DMS153 treated with DMSO at 0.1 percent for 48 hours (cell line): ENCODE measurements around the gene ACBD5.
"Not testable (repeated sequence)": the region's sequence is repeated elsewhere in the genome, so short reads cannot be mapped to it uniquely, and the experiment has no call there.

Source experiments
- DNase-seq: peaks from one replicate; lab custom pipeline; 2025; ENCODE audit not compliant: unreplicated experiment; lab: John Stamatoyannopoulos, UW

The ACBD5 gene

DNA sequence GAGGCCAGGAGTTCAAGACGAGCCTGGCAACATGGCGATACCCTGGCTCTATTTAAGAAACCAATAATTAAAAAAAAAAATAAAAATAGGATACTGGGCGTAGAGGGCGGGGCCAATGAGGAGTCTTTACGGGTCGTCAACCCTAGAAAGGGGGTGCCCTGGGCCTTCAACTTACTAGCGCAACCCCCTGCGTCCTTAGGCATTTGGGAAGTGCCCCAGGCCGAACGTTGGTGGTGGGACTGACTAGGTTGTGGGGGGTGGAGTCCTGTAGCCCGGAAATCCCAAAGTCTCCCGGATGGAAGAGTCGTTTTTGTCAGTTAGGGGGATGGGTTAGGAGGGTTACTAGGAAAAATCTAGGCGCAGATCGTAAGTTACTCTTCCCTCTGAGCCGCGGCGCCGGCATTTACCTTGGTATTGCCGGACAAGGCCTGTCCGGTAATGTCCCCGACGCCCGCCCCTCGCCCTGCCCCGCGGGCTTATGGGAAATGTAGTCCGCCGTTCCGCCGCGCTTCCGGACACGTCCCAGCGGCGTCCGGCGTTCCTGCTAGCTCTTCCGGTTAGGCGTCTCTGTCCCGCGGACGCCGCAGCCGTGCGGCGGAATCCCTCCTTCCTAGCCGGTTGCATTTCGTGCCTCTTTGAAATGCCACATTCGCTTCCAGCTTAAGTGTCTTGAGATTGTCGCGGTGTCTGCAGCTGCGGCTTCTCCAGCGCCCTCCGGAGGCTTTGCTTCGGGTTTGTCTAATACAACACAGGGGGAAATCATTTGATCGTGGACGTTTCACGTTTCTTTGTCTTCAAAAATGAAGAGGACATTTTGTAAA is 1.3 kb upstream of the ACBD5 start:
- DNase-seq, result peak; percentile 57

DNA sequence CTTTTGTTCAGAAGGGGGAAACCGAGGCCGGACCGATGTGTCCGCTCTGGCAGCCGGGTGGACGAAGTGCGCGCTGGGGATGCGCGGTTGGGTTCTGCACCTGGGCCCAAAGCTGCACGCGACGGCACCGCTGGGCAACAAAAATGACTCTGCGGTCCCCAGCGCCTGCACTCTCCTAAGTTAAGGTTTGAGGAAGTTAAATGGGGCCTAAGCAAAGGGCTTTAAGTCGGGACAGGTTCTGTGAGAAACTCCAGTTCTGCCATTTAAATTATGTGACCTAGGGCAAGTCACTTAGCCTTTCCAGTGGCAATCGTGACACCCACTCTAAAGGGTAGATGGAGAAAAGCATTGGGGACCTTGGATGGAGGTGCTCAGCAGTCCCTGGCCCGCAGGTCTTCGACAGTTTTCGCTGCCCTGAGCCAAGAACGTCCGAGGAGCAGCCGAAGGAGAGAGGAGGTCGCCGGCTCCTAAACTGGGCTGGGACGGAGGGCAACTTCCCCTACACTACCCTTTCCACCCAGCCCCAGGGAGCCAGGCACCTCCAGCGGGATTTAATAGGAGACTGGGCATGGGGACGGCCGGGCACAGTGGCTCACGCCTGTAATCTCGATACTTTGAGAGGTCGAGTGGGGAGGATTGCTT is 534 bp upstream of the ACBD5 start:
- DNase-seq, result no peak

DNA sequence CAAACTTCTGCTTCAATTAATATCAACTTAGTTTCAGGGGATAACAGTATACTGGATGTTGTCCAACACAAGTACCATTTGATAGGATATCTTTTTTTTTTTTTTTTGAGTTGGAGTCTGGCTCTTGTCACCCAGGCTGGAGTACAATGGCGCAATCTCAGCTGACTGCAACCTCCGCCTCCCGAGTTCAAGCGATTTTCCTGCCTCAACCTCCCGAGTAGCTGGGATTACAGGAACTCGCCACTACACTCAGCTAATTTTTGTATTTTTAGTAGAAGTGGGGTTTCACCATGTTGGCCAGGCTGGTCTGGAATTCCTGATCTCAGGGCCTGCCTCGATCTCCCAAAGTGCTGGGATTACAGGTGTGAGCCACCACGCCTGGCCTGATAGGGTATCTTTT is 3.1 kb downstream of the ACBD5 start:
- not testable (repeated sequence) for DNase-seq

DNA sequence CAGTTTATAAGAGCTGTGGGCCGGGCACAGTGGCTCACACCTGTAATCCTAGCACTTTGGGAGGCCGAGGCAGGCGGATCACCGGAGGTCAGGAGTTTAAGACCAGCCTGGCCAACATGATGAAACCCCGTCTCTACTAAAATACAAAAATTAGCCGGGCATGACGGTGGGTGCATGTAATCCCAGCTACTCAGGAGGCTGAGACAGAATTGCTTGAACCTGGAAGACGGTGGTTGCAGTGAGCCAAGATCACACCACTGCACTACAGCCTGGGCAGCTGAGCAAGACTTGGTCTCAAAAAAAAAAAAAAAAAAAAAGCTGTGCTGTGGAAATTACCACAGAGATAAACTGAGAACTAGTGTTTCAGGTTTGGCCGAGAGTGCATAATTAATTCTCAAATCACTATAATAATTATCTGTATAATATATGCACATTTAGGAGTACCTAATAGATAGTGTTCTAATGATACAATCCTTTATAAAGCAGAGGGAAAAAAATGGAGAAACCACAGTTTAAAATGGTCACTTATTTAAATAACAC is 3.9 kb downstream of the ACBD5 start:
- not testable (repeated sequence) for DNase-seq

DNA sequence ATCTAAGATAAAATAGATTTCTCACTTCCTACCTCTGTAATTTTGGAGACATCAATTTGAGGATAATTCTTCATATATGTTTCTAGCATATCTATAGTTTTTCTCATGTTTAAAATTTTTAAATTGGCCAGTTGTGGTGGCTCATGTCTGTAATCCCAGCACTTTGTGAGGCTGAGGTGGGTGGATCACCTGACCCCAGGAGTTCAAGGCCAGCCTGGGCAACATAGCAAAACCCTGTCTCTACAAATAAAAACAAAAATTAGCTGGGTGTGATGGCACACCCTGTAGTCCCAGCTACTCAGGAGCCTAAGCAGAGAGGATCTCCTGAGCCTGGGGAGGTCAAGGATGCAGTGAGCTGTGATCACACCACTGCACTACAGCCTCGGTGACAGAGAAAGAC is 4.9 kb downstream of the ACBD5 start:
- no peak for DNase-seq

DNA sequence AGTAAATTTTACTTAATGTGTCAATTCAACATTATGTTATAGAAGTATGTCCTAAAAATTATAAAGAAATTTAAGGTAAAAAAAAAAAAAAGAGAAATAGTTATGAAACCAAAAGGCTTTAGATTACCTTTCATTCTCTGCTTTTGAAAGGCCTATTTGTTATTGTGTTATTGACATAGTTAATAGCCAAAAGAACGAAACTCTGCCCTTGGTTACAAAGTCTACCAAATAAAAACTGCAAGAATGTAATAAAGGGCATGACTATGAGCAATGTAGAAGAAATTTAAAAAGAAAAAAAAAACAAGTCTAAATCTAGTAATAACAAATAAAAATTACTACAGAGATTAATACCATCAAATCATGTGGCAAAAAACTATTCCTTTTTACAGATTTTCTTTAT is 10.6 kb downstream of the ACBD5 start:
- DNase-seq, result no peak

DNA sequence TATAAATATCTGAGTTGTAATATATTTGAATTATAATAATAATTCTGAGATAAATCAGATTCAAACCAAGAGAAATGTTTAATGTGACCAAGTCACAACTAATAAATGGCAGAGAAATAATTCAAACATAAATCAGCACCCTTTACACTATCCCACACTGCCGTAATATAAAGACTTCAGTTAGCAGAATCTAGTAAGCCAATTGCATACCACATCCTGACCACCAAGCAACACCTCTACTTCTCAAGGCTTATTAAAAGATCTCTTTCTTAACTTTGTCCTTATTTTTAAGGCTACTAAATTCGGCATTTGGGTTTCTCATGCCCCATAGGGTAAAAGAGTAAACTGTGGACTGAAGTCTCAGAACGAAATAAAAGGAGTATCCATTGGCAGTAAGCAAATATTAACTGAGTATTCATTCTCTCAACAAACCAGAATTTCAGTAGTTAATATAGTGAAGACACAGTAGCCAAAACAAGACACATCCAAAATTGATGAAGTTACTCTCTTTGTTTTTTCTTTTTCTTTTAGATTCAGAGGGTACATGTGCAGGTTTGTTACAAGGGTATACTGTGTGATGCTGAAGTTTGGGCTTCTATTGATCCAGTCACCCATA is 14.8 kb downstream of the ACBD5 start:
- DNase-seq, result no peak

DNA sequence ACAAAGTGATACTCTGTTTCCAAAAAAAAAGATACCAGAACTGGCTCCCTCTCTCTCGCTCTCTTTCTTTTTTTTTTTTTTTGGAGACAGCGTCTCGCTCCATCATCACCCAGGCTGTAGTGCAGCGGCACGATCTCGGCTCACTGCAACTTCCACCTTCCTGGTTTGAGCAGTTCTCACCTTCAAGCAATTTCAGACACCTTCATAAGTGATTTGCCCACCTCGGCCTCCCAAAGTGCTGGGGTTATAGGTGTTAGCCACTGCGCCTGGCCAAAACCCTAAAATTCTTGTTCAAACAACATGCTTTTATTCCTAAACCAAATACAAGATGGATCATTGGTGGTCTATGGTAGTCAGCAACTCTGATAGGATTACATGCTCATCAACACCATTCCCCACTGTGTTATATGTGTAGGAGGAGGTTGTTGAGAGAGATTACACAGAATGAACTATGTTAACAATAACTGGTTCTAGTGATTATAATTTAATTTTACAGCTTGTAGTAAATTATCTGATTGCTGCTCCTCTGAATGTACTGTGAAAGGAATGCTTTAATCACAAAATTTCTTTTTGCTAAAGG is 15.5 kb downstream of the ACBD5 start:
- no peak for DNase-seq

DNA sequence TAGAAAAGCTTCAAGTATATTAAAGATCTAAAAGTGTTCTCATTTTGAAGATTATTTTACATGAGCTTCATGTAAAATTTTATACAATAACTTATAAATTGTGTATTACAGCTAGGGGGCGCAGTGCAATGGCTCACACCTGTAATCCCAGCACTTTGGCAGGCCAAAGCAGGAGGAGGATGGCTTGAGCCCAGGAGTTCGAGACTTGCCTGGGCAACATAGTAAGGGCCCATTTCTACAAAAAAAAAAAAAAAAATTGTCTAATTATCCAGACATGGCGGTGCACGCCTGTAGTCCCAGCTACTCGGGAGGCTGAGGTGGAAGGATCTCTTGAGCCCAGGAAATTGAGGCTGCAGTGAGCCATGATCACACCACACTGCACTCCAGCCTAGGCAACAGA is 16.6 kb downstream of the ACBD5 start:
- no peak for DNase-seq

DNA sequence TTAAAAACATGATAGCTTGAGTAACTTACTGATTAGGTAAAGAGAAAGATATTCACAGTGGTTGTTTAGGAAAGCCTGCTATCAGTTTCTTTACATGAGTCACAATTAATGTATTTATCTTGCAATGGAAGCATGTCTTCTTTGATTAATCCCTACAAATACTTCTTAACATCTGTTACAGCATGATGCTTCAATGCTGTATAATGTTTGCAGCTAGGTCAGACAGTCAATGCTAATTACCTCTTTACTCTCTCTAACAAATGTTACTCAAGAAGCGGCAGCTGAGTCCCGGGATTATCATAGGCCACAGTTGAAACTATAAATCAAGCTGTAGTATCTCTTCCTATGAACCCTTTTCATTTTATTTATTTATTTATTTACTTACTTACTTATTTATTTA is 33.2 kb downstream of the ACBD5 start:
- DNase-seq, result no peak

DNA sequence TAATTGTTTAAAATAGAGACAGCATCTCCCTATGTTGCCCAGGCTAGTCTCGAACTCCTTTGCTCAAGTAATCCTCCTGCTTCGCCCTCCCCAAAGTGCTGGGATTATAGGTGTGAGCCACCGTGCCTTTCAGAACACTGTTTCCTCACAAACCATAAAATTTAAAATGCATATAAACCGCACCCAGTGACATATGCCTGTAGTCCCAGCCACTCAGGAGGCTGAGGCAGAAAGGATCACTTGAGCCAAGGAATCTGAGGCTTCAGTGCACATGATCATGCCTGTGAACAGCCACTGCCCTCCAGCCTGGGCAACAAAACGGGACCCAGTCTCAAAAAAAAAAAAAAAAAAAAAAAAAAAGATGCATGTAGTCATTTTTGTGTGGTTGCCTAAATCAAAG is 36.8 kb downstream of the ACBD5 start:
- no peak for DNase-seq

DNA sequence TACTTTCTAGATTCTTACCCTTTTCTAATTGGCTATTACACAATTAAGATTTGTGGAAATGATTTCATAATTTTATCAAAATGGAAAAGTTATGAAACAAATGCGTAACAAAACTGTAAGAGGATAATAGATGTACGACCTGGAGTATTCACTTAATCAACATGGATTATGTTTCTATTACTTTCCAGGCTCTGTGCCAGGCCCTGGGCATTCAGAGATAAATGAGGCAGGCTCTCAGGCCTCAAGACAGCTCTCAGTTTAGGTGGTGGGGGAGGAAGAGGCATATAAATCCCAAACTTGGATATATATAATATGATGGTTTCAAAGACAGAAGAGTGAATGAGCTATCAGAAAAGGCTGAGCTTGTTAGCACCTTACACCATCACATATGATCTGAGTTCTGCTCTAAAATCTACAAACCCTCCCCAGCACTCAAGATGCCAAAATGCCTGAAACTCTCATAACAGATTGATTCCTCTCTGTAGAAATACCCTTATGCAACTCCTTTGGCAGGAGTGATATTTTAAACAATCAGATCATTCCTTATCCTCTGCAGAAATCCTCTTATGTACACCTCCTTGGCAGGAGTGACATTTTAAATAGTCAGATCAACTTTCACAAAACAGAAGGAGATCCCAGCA is 42.5 kb downstream of the ACBD5 start:
- DNase-seq, result no peak

DNA sequence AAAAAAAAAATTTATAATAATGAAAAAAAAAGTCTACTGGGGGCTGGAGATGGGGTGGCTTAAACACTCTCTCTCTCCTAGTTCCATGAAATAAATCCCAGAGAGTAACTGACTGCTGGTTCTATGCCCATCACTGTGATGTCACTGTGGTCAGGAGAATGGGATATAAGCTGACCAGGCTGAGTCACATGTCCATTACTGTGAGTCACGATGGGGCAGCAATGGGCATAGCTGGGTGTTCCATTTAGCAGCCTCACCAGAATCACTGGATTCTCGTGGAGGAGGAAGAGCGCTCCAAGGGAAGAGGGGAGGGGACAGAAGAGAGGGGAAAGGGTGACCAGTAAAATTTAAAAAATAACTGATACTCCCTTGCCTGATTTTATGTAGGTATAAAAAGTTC is 48.3 kb downstream of the ACBD5 start:
- no peak for DNase-seq

DNA sequence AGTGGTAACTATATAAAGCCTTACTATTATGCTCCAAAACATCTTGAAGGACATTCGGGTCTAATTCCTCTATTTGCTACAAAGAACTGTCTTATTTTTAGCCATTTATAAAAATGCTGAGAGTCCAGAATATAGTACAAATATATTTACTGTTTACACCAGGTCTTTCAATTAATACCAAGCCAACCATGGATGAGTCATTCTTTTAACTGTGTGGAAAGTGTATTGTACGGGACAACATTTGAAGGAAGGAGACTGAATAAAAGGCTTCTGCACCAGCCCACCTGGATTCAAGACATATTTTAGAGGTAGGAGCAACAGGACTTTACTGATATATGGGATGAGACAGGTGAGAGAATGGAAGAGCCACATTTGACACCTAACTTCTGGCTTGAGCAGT is 50.1 kb downstream of the ACBD5 start:
- DNase-seq, result no peak

DNA sequence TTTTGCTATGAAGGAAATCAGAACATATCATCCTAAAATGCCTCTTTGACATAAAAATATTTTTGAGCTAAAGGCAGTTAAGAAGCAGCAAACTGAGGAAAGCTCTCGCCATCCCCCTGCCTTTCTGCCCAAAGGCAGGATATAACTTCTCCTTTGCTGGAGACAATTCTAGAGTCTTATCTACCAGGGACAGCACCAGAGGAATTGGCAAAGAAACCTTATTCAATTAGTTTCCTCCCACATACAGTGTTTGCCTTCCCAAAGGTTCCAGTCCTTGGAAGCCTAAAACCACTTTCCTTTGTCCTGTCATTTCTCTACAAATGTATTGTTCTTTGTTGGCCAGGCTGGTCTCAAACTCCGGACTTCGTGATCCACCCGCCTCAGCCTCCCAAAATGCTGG is 51.7 kb downstream of the ACBD5 start:
- DNase-seq, result no peak

DNA sequence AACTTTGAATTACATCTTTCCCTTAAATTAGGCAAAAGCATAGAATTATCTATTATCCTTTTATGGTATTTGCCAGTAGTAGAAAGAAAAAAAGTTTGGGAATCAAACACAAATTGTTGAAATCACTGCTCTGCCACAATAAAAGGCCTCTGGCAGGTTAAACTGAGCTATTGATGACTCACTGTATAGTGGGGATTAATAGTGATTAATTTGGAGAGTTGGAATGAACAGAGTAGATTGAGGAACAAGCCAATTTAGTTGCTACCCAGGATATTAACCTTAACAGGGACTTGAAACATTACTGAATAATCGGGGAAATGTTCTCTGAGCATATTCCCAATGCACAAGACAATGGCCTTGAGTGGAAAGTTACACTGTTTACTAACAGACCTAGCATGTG is 52.3 kb downstream of the ACBD5 start:
- DNase-seq, result no peak

DNA sequence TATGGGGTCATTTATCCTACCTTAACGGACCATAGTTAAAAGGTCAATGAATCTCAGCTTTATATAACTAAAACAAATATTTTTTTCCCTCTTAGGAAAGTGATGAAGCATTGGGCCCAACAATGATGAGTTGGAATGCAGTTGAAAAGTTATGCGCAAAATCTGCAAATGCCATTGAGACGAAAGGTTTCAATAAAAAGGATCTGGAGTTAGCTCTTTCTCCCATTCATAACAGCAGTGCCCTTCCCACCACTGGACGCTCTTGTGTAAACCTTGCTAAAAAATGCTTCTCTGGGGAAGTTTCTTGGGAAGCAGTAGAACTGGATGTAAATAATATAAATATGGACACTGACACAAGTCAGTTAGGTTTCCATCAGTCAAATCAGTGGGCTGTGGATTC is 70.7 kb downstream of the ACBD5 start:
- no peak for DNase-seq

DNA sequence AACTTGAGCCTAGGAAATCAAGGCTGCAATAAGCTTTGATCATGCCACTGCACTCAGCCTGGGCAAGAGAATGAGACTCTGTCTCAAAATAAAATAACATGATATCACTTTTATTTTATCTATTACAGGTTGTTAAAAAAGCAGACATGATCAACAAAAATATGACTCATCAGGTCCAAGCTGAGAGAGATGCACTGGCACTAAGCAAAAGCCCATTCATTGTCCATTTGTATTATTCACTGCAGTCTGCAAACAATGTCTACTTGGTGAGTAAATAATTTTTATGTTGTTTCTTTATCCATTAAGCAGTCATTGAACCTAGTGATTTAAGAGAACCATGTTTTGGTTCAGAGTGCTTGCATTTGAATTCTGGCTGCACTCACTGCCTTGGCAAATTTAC is 82.2 kb downstream of the ACBD5 start:
- peak; percentile 28 for DNase-seq

DNA sequence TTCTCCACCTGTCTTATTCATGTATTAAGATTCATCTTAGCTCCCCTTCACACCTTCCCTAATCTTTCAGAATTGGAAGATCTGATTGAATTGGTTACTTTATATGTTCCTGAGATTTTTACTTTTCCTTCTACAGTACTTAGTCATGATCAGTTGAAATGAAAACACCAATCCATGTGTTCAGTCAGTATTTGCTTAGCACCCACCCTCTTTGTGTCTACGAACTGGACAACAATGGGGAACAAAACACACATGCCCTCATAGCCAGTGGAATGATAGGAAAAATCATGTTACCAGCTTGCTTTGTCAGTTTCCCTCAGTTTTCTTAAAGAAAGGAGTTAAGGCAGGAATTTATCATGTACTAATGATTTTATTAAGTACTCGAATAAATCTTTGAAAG is 83.4 kb downstream of the ACBD5 start:
- DNase-seq, result no peak

DNA sequence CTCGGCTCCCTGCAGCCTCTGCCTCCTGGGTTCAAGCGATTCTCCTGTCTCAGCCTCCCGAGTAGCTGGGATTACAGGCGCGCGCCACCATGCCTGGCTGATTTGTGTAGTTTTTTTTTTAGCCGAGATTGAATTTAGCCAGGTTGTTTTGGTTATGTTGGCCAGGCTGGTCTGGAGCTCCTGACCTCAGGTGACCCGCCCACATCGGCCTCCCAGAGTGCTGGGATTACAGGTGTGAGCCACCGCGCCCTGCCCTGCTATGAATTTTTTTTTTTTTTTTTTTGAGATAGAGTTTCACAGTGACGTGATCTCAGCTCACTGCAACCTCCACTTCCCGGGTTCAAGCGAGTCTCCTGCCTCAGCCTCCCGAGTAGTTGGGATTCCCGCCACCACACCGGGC is 84.0 kb downstream of the ACBD5 start:
- DNase-seq, result not testable (repeated sequence)

DNA sequence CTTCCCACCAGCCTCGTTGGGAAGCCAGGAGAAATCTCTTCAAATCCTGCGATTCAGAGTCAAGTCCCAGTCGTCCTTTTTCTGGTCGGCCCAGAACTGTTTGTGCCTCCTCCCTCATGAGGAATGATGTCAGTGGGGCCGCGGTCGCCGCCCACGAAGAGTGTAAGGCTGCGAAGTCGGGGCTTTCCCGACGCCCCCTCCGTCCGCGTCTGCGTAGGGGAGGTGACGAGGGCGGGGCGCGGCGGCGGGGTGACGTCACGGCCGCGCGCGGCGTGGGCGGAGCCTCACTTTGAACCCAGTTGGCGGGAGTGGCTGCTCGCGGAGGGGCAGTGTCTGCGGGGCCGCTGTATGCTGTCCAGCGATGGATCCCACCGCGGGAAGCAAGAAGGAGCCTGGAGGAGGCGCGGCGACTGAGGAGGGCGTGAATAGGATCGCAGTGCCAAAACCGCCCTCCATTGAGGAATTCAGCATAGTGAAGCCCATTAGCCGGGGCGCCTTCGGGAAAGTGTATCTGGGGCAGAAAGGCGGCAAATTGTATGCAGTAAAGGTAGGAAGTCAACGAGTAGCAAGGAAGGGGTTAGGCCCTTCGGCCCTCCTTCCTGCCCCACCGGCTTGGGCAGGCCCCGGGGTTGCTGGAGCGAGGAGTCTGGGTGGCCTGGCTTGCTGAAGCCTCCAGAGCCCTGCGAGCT is 85.4 kb downstream of the ACBD5 start, which contains the start of gene MASTL:
TSS of gene MASTL (plus strand) at position 287 of the 689 bp plus-strand sequence. CDS start at position 362, 75 bp downstream.
- DNase-seq, result no peak
